ENCODE measurements around the gene MACROH2A1.
"Not testable (repeated sequence)": the region's sequence is repeated elsewhere in the genome, so short reads cannot be mapped to it uniquely, and the experiment has no call there.

The MACROH2A1 gene

GRCh38 chr5:135373736-135374515 is 25.1 kb downstream of the MACROH2A1 start:
- H3K9me3 Mint-ChIP-seq, result no peaks in the 10 kb centered on the region
- no peak overlapping the region for H3K4me3 Mint-ChIP-seq
- H3K36me3 Mint-ChIP-seq (ENCODE audit: low read depth), result peaks cover 94% of the 10 kb centered on the region
- intact Hi-C loops (cut with micrococcal nuclease), result loop anchor here (10.0 kb wide), 1 partner anchor 51 kb away; no protein-coding TSS in a partner anchor
- peaks cover 92% of the 10 kb centered on the region for H3K4me1 Mint-ChIP-seq (ENCODE audit: low read depth)
- no peaks in the 10 kb centered on the region for H3K27me3 Mint-ChIP-seq
- no peak overlapping the region for H3K27ac Mint-ChIP-seq

- peaks cover 94% of the 10 kb centered on the region for H3K36me3 Mint-ChIP-seq (ENCODE audit: low read depth)
- no peak overlapping the region for H3K4me3 Mint-ChIP-seq
- intact Hi-C loops (cut with micrococcal nuclease), result loop anchor here (10.0 kb wide), 1 partner anchor 52 kb away; no protein-coding TSS in a partner anchor
Measured at GRCh38 chr5:135372654-135373381, 26.2 kb downstream of the MACROH2A1 start.

GRCh38 chr5:135371622-135372232 is 27.3 kb downstream of the MACROH2A1 start:
- no peaks in the 10 kb centered on the region for H3K9me3 Mint-ChIP-seq
- intact Hi-C loops (cut with micrococcal nuclease), result loop anchor here (10.0 kb wide), 1 partner anchor 53 kb away; no protein-coding TSS in a partner anchor
- peak overlapping the region; percentile 59 for H3K27ac Mint-ChIP-seq
- H3K36me3 Mint-ChIP-seq (ENCODE audit: low read depth), result peaks cover 94% of the 10 kb centered on the region
- H3K27me3 Mint-ChIP-seq, result no peaks in the 10 kb centered on the region
- H3K4me1 Mint-ChIP-seq (ENCODE audit: low read depth), result peaks cover 70% of the 10 kb centered on the region
- H3K4me3 Mint-ChIP-seq, result no peak overlapping the region

More at GRCh38 chr5:135372654-135373381, 26.2 kb downstream of the MACROH2A1 start:
- Mint-ChIP-seq H3K4me1 (ENCODE audit: low read depth) (peaks cover 81% of the 10 kb centered on the region), H3K27ac (peak overlapping the region; percentile 59), H3K27me3 (no peaks in the 10 kb centered on the region), H3K9me3 (no peaks in the 10 kb centered on the region)

GRCh38 chr5:135369952-135370351 is 29.1 kb downstream of the MACROH2A1 start:
- H3K4me1 Mint-ChIP-seq (ENCODE audit: low read depth), result peaks cover 57% of the 10 kb centered on the region
- H3K36me3 Mint-ChIP-seq (ENCODE audit: low read depth), result peaks cover 94% of the 10 kb centered on the region
- intact Hi-C loops (cut with micrococcal nuclease), result loop anchor here (10.0 kb wide), 1 partner anchor 55 kb away; no protein-coding TSS in a partner anchor
- H3K4me3 Mint-ChIP-seq, result no peak overlapping the region
- peak overlapping the region; percentile 31 for H3K27ac Mint-ChIP-seq
- no peaks in the 10 kb centered on the region for H3K9me3 Mint-ChIP-seq
- H3K27me3 Mint-ChIP-seq, result no peaks in the 10 kb centered on the region

- Mint-ChIP-seq H3K4me3 (no peak overlapping the region), H3K27ac (no peak overlapping the region), H3K36me3 (ENCODE audit: low read depth) (peaks cover 93% of the 10 kb centered on the region), H3K4me1 (ENCODE audit: low read depth) (peaks cover 40% of the 10 kb centered on the region), H3K9me3 (no peaks in the 10 kb centered on the region), H3K27me3 (no peaks in the 10 kb centered on the region)
- intact Hi-C loops (cut with micrococcal nuclease), result no loop called here
Measured at GRCh38 chr5:135367554-135367953, 31.5 kb downstream of the MACROH2A1 start.

- peaks cover 89% of the 10 kb centered on the region for H3K36me3 Mint-ChIP-seq (ENCODE audit: low read depth)
- peaks cover 36% of the 10 kb centered on the region for H3K4me1 Mint-ChIP-seq (ENCODE audit: low read depth)
- intact Hi-C loops (cut with micrococcal nuclease), result no loop called here
- no peaks in the 10 kb centered on the region for H3K27me3 Mint-ChIP-seq
- H3K4me3 Mint-ChIP-seq, result no peak overlapping the region
- no peaks in the 10 kb centered on the region for H3K9me3 Mint-ChIP-seq
- no peak overlapping the region for H3K27ac Mint-ChIP-seq
Measured at GRCh38 chr5:135367076-135367475, 32.0 kb downstream of the MACROH2A1 start.

GRCh38 chr5:135365281-135365680 is 33.8 kb downstream of the MACROH2A1 start:
- peaks cover 89% of the 10 kb centered on the region for H3K36me3 Mint-ChIP-seq (ENCODE audit: low read depth)
- intact Hi-C loops (cut with micrococcal nuclease), result no loop called here
- H3K27ac Mint-ChIP-seq, result no peak overlapping the region
- H3K4me1 Mint-ChIP-seq (ENCODE audit: low read depth), result peaks cover 33% of the 10 kb centered on the region
- no peaks in the 10 kb centered on the region for H3K27me3 Mint-ChIP-seq
- H3K9me3 Mint-ChIP-seq, result no peaks in the 10 kb centered on the region
- no peak overlapping the region for H3K4me3 Mint-ChIP-seq

GRCh38 chr5:135364421-135365262 is 34.4 kb downstream of the MACROH2A1 start:
- no peak overlapping the region for H3K27ac Mint-ChIP-seq
- H3K27me3 Mint-ChIP-seq, result no peaks in the 10 kb centered on the region
- peaks cover 33% of the 10 kb centered on the region for H3K4me1 Mint-ChIP-seq (ENCODE audit: low read depth)
- H3K4me3 Mint-ChIP-seq, result no peak overlapping the region
- no peaks in the 10 kb centered on the region for H3K9me3 Mint-ChIP-seq
- H3K36me3 Mint-ChIP-seq (ENCODE audit: low read depth), result peaks cover 89% of the 10 kb centered on the region
- intact Hi-C loops (cut with micrococcal nuclease), result no loop called here

GRCh38 chr5:135363342-135363741 is 35.7 kb downstream of the MACROH2A1 start:
- H3K9me3 Mint-ChIP-seq; intact Hi-C loops (cut with micrococcal nuclease); H3K27ac Mint-ChIP-seq; H3K4me3 Mint-ChIP-seq; H3K27me3 Mint-ChIP-seq: not testable (repeated sequence)
- Mint-ChIP-seq H3K4me1 (ENCODE audit: low read depth) (peaks cover 33% of the 10 kb centered on the region), H3K36me3 (ENCODE audit: low read depth) (peaks cover 88% of the 10 kb centered on the region)

- intact Hi-C loops (cut with micrococcal nuclease), result no loop called here
- H3K27ac Mint-ChIP-seq, result no peak overlapping the region
- peaks cover 88% of the 10 kb centered on the region for H3K36me3 Mint-ChIP-seq (ENCODE audit: low read depth)
- H3K9me3 Mint-ChIP-seq, result no peaks in the 10 kb centered on the region
- no peaks in the 10 kb centered on the region for H3K27me3 Mint-ChIP-seq
- H3K4me3 Mint-ChIP-seq, result no peak overlapping the region
- H3K4me1 Mint-ChIP-seq (ENCODE audit: low read depth), result peaks cover 35% of the 10 kb centered on the region
Measured at GRCh38 chr5:135362102-135362501, 36.9 kb downstream of the MACROH2A1 start.

- Mint-ChIP-seq H3K4me3 (peak overlapping the region; percentile 6), H3K36me3 (ENCODE audit: low read depth) (peaks cover 88% of the 10 kb centered on the region), H3K27ac (peak overlapping the region; percentile 82), H3K4me1 (ENCODE audit: low read depth) (peaks cover 37% of the 10 kb centered on the region), H3K27me3 (no peaks in the 10 kb centered on the region), H3K9me3 (no peaks in the 10 kb centered on the region)
- intact Hi-C loops (cut with micrococcal nuclease), result no loop called here
Measured at GRCh38 chr5:135360278-135361274, 38.5 kb downstream of the MACROH2A1 start.

- no peaks in the 10 kb centered on the region for H3K9me3 Mint-ChIP-seq
- H3K27ac Mint-ChIP-seq, result peak overlapping the region; percentile 82
- intact Hi-C loops (cut with micrococcal nuclease), result no loop called here
- peaks cover 88% of the 10 kb centered on the region for H3K36me3 Mint-ChIP-seq (ENCODE audit: low read depth)
- no peaks in the 10 kb centered on the region for H3K27me3 Mint-ChIP-seq
- H3K4me3 Mint-ChIP-seq, result no peak overlapping the region
- peaks cover 41% of the 10 kb centered on the region for H3K4me1 Mint-ChIP-seq (ENCODE audit: low read depth)
Measured at GRCh38 chr5:135359374-135360165, 39.5 kb downstream of the MACROH2A1 start.
